Skeletal muscle tissue (tissue), 4 donors: ENCODE results near the gene GNAO1. TPM values are rescaled to one million over a fixed set of nuclear protein-coding genes. Genes with fewer than 3 reads are reported as not detected.

Experiments
- H3K27ac ChIP-seq: one replicate; pipeline ENCODE4 v1.7.0; 2013; ENCODE audit warnings: mild to moderate bottlenecking, low read depth, low read length, inconsistent platforms
- H3K27me3 ChIP-seq, 3 donors: one replicate each; pipeline ENCODE4 v1.7.0; 2013; ENCODE audit warnings: low read length in 3 of 3; ENCODE audit not compliant: control insufficient read depth in 3 of 3, insufficient read depth in 3 of 3
- H3K36me3 ChIP-seq, 3 donors: one replicate each; pipeline ENCODE4 v1.7.0; 2013; ENCODE audit warnings: low read length in 3 of 3; ENCODE audit not compliant: control insufficient read depth in 3 of 3, insufficient read depth in 3 of 3
- H3K4me1 ChIP-seq, 3 donors: one replicate each; pipeline ENCODE4 v1.7.0; 2013; ENCODE audit warnings: low read length in 3 of 3, mild to moderate bottlenecking in 3 of 3; ENCODE audit not compliant: control insufficient read depth in 3 of 3, insufficient read depth in 3 of 3
- H3K4me3 ChIP-seq, 3 donors: one replicate each; pipeline ENCODE4 v1.7.0; 2013; ENCODE audit warnings: low read length in 3 of 3
- H3K9ac ChIP-seq, 3 donors: one replicate each; pipeline ENCODE4 v1.7.0; 2013; ENCODE audit warnings: low read length in 3 of 3, mild to moderate bottlenecking in 3 of 3, moderate library complexity in 2 of 3, low read depth in 1 of 3
- H3K9me3 ChIP-seq, 3 donors: one replicate each; pipeline ENCODE4 v1.7.0; 2013; ENCODE audit warnings: low read length in 3 of 3; ENCODE audit not compliant: control insufficient read depth in 3 of 3
- total RNA-seq: library from RNA; depleted of rRNA; stranded (reverse); fragments of >200 nt; gene quantifications from one replicate; pipeline ENCODE4 v1.2.3, GENCODE V29; 2014
- donor health status: Osteomylitis.

GNAO1 gene
- total RNA-seq, 1 donor from 2014 or later = under 0.01 TPM

DNA sequence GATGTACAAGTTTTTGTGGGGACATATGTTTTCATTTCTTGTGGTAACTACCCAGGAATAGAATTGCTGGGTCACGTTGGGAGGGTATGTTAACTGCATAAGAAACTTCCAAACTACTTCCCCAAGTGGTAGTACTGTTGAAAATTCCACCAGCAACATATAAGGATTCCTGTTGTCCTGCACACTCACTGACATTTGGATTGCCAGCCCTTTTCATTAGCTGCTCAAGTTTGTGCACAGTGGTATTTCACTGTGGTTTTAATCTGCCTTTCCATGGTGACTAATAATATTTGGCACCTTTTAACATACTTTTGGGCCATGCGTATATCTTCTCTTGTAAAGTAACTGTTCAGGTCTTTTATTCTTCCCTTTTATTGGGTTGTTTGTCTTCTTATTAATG is 103.3 kb downstream of the GNAO1 start:
- Histone ChIP-seq H3K27ac (no peak overlapping the region), H3K9me3 (no peaks in the 10 kb centered on the region), H3K9ac (no peak overlapping the region), H3K36me3 (no peaks in the 10 kb centered on the region), H3K4me3 (no peak overlapping the region), H3K4me1 (peaks cover 18 to 22% (median 19%) of the 10 kb centered on the region in 3 donors), H3K27me3 (no peaks in the 10 kb centered on the region)

DNA sequence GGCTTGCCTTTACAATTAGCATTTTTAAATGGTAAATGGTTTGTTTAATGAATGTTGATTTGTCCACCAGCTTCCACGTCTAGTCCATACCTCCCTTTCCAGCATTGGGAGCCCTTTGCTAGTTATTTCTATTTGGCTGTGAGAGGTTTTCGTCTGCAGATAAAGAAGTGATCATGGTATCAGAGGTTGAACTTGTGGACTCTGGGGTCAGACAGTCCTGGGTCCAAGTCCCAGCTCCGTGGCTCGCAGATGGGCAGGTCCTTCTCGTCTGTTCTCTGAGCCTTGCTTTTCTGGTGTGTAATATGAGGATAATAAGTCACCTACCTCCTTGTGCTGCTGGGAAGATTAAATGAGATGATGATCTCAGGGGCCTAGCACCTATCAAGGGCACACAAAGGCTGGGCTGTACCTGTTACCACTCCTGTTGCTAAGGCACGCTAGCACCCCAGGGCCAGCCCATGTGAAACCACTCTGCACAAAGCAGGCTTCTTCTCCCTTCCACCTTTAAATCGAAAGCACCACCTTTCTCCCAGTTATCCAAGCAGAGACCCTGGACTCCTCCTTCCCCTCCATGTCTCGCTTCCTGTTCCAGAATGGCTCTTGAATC is 103.9 kb downstream of the GNAO1 start:
- Histone ChIP-seq H3K4me1 (peaks cover 18 to 22% (median 19%) of the 10 kb centered on the region in 3 donors), H3K27ac (peak overlapping the region; percentile 18), H3K9me3 (no peaks in the 10 kb centered on the region), H3K9ac (no peak overlapping the region), H3K27me3 (no peaks in the 10 kb centered on the region), H3K36me3 (no peaks in the 10 kb centered on the region), H3K4me3 (no peak overlapping the region)

DNA sequence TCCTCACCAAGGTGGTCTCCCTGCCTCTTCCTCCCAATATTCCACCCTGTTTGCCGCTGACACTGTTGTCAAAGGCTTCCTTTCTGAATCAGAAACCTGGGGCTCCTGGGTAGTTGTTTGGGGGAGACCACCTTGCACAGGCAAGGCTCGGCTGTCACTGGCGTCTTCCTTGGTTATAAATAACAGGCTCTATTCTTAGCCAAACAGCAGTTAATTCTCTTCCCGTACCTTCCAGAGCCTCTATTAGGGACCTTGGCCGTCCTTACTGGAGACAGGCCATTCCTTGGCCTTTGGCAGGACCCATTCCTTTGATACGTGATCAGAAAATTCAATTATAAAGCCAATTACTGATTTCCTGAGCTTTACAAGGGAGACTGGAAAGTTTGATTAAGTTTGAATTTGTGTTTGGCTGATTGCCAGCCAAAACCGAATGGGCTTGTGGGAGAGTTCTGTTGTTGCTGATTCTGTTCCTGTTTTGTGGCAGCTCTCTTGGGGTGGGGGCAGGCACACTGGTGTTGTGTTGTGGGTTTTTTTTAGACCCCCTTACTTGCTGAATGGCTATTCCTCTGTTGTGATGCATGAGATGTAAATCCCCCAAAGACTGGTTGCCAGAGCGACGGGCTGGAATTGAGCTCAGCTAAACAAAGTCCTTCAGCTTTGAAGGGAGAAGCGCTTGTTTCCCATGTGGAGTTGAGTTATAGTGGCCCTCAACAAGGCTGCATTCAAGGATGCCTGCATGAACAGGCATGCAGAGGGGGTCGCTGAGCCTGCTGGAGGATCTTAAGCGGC is 104.6 kb downstream of the GNAO1 start:
- peaks cover 18 to 22% (median 19%) of the 10 kb centered on the region in 3 donors for H3K4me1 ChIP-seq
- H3K27ac ChIP-seq = peak overlapping the region; percentile 11
- H3K4me3 ChIP-seq = peak overlapping the region in 1 of 3 donors; percentile 3
- no peaks in the 10 kb centered on the region for H3K36me3 ChIP-seq
- H3K9me3 ChIP-seq = no peaks in the 10 kb centered on the region
- peak overlapping the region in 1 of 3 donors; percentile 25 for H3K9ac ChIP-seq
- H3K27me3 ChIP-seq = no peaks in the 10 kb centered on the region

DNA sequence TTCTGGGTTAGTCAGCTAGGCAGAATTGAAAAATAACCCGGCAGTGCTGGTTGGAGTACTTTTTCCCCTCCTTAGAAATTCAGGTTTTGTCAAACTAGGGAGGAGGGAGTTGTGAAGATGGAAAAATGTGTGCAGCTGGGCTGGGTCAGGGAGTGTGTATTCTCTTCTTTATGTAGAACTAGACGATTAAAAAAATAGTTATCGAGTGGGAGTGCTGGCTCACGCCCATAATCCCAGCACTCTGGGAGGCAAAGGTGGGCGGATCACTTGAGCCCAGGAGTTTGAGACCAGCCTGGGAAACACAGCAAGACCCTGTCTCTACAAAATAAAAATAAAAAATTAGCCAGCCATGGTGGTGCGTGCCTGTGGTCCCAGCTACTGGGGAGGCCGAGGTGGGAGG is 106.4 kb downstream of the GNAO1 start:
- H3K4me1 ChIP-seq = peaks cover 18 to 22% (median 19%) of the 10 kb centered on the region in 3 donors
- no peaks in the 10 kb centered on the region for H3K36me3 ChIP-seq
- no peaks in the 10 kb centered on the region for H3K9me3 ChIP-seq
- H3K4me3 ChIP-seq = no peak overlapping the region
- H3K27ac ChIP-seq = no peak overlapping the region
- H3K27me3 ChIP-seq = no peaks in the 10 kb centered on the region
- H3K9ac ChIP-seq = no peak overlapping the region

DNA sequence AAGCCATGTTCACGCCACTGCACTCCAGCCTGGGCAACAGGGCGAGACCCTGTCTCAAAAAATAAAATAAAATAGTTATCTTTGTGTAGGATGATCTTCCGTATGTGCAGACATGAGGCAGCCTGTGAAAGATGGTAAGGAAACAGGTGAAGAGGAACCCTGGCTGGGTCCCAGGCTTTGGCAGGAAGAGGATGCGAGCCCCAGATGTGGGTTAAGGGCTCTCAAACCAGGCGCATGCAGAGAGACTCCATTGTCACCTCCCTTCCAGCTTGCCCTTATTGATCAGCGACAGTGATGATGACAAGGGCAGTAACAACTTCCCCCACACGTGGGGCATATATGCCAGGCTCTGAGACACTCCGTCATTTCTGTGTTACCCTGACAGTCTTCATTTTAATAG is 106.8 kb downstream of the GNAO1 start:
- Histone ChIP-seq H3K9ac (no peak overlapping the region), H3K4me1 (peaks cover 18 to 22% (median 19%) of the 10 kb centered on the region in 3 donors), H3K27ac (no peak overlapping the region), H3K27me3 (no peaks in the 10 kb centered on the region), H3K4me3 (no peak overlapping the region), H3K36me3 (no peaks in the 10 kb centered on the region), H3K9me3 (no peaks in the 10 kb centered on the region)

DNA sequence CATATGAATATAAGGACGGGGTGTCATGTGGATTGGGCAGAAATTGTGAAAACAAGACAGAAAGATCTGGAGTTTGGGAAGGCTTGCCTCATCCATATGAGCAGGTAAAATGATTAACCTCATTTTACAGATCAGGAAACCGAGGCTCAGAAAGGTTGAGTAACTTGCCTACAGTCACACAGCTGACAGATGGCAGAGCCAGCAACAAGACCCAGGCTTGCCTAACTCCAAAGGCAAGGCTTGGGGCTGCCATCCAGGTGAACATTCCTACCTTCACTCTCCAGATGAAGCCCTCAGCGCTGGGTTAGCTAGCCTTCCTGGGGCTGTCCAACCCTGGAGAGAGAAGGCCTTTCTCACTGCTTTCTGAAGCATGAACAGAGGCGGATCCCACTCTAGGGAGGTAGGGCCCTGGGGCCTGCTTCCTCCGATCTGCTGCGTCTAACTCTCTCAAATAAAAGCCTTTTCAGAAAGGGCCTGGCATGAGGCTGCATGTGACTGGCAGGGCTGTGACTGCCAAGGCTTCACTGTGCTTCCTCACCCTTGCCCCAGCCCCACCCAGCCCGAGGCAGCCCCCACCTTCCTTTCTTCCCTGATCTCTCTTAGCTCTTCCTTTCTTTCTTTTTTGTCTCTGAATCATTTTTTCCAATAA is 107.8 kb downstream of the GNAO1 start:
- Histone ChIP-seq H3K4me3 (no peak overlapping the region), H3K27ac (no peak overlapping the region), H3K4me1 (peaks cover 18 to 22% (median 19%) of the 10 kb centered on the region in 3 donors), H3K9ac (peak overlapping the region in 1 of 3 donors; percentile 5), H3K36me3 (no peaks in the 10 kb centered on the region), H3K27me3 (no peaks in the 10 kb centered on the region), H3K9me3 (no peaks in the 10 kb centered on the region)

DNA sequence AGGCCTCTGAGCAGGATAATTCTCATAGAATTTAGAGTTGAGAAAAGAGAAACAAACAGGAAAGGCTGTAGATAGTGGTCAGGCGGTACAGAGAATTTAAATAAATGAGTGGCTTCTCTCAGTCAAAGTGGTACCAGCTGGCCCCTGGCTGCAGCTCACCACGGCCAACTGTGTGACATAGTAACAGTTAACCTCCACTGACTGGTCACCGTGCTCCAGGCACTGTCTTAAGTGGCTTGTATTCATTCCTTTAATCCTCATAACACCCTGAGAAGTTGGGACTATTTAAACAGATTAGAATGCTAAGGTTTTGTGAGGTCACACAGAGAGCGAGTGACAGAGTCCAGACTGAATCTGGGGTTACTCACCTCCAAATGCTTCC is 108.9 kb downstream of the GNAO1 start:
- Histone ChIP-seq H3K36me3 (no peaks in the 10 kb centered on the region), H3K27me3 (peaks cover 0 to 2% (median 0%) of the 10 kb centered on the region in 3 donors), H3K4me1 (peaks cover 13 to 17% (median 13%) of the 10 kb centered on the region in 3 donors), H3K4me3 (no peak overlapping the region), H3K9me3 (no peaks in the 10 kb centered on the region), H3K27ac (no peak overlapping the region), H3K9ac (no peak overlapping the region)

DNA sequence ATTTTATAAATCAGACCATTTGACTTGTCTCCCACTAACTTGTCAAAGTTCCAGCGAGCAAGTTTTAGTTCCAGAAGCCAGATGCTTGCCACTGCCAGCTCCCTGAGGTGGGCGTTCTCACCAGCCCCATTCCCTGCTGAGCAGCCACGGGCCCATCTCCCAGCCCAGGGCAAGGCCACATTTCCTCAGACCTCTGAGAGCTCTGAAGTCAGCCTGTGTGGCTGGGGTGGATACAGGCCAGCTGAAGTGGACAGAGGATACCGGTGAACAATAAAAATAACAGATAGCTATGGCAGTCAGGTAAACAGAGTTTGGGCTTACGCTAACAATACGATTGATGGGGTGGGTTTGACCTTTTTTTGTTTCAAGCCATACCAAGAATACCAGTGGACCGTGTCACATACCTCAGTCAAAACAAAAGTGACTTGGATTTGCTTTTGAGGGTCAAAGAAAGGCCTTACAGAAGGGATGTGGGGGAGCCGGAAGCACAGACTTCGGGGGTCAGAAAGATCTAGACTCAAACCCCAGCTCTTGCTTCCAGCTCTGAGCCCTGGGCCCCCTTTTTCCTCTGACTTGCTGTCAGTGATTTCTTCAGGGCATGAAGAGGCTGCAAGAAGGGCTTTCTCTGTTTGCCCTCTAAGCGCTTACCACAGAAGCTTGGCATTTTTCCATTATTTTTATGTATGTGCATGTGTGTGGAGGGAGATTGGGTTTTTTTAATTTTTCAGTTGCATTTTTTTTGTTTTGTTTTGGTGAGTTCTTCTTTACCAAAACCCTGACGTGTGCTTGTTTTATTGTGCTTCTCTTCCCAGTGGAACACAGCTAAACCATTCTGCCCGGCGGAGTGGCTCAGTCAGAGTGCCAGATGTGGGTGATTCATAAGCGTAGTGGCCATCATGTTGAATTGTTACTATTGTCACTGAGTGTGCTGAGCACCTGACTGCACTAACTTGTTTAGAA is 109.9 kb downstream of the GNAO1 start:
- Histone ChIP-seq H3K9ac (no peak overlapping the region), H3K4me3 (no peak overlapping the region), H3K9me3 (no peaks in the 10 kb centered on the region), H3K27me3 (peaks cover 0 to 2% (median 0%) of the 10 kb centered on the region in 3 donors), H3K27ac (no peak overlapping the region), H3K36me3 (no peaks in the 10 kb centered on the region), H3K4me1 (peaks cover 3 to 8% (median 4%) of the 10 kb centered on the region in 3 donors)

DNA sequence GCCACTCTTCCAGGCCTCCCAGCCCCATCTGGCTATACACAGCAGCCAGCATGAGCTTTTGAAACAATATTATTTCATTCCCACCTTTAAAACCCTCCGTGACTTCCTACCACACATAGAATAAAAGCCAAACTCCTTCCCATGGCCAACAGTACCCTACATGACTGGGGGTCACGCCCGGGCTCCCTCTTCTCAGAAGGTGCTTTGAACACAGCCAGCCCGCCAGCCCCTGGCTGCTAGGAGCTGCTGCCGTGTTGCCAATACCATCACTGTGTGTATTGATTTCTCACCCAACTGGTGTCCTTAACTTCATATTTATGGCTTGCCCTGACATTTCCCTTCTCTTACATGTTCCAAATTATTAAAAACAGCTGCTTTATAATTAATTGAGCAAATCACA is 111.2 kb downstream of the GNAO1 start:
- Histone ChIP-seq H3K9ac (no peak overlapping the region), H3K36me3 (no peaks in the 10 kb centered on the region), H3K4me1 (peaks cover 0 to 2% (median 0%) of the 10 kb centered on the region in 3 donors), H3K27me3 (peaks cover 0 to 2% (median 1%) of the 10 kb centered on the region in 3 donors), H3K9me3 (no peaks in the 10 kb centered on the region), H3K27ac (no peak overlapping the region), H3K4me3 (no peak overlapping the region)
